ENCODE measurements around the gene TRA2A. TPM values are rescaled to one million over a fixed set of nuclear protein-coding genes. Genes with fewer than 3 reads are reported as not detected.

Gene TRA2A
- total RNA-seq, 2 donors from 2014 or later: 104 to 114 TPM

DNA sequence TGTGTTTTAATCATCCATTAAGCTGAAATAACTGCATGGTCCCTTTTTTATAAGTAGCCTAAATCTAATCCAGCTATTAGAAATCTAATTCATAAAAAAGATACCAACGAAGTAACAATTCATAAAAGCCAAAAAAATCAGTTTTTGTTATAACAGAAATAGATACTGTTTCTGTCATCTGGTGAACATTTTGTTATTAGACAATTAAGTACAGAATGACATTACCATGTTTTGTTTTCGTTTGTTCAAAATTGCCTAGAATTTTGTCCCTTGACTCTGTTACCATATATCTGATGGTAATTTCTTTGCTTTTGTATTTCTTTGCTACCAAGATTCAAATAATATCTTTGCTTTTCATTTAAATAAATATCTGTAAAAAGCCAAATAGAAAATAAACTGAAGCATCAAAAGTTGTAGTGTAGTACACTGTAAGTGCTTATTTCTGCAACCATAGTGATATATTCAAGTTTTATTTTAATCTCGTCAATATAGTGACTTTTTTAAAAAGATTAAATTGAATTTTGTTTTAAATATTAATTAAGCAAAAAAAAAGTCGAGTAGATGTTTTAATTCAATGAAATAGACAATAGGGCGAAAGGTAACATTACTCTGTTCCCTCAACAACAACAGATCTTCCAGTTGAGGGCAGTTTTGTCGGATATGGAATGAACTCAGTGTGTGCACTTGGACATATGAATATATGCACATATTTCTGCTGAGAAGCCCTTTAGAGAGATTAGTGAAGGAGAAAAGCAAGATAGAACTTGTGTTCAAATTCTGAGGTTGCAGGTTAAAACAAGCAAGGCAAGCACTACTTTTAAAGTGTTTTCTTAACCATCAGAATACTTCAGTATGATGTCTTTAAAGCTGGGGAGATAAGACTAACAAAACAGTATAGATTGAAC lies 53.6 kb downstream of the TRA2A start:
- Mint-ChIP-seq H3K27ac (no peak overlapping the region), H3K9me3 (no peaks in the 10 kb centered on the region), H3K27me3 (ENCODE audit: insufficient read depth) (no peaks in the 10 kb centered on the region), H3K4me1 (peaks cover 16% of the 10 kb centered on the region), H3K4me3 (no peak overlapping the region), H3K36me3 (ENCODE audit: low read depth) (no peaks in the 10 kb centered on the region)
- H3K27me3 ChIP-seq (ENCODE audit: control insufficient read depth, insufficient read depth, low read length, poor library complexity, severe bottlenecking): no peaks in the 10 kb centered on the region
- H3K36me3 ChIP-seq (ENCODE audit: control insufficient read depth, insufficient read depth, low read length): no peaks in the 10 kb centered on the region
- H3K4me1 ChIP-seq (ENCODE audit: control insufficient read depth, insufficient read depth, low read length): no peaks in the 10 kb centered on the region
- DNase-seq: no peak
- H3K9me3 ChIP-seq (ENCODE audit: control insufficient read depth, low read length): no peaks in the 10 kb centered on the region
- no peak overlapping the region for H3K4me3 ChIP-seq (ENCODE audit: low read length)
- WGBS, 2 experiments (ENCODE audit: insufficient coverage in 1 of 2, insufficient read length in 1 of 2): 85 to 100% methylated on average over 1 to 5 of the region's 6 CpGs
- H3K27ac ChIP-seq (ENCODE audit: low read depth, low read length): no peak overlapping the region
- TF ChIP-seq, protein P1, sequence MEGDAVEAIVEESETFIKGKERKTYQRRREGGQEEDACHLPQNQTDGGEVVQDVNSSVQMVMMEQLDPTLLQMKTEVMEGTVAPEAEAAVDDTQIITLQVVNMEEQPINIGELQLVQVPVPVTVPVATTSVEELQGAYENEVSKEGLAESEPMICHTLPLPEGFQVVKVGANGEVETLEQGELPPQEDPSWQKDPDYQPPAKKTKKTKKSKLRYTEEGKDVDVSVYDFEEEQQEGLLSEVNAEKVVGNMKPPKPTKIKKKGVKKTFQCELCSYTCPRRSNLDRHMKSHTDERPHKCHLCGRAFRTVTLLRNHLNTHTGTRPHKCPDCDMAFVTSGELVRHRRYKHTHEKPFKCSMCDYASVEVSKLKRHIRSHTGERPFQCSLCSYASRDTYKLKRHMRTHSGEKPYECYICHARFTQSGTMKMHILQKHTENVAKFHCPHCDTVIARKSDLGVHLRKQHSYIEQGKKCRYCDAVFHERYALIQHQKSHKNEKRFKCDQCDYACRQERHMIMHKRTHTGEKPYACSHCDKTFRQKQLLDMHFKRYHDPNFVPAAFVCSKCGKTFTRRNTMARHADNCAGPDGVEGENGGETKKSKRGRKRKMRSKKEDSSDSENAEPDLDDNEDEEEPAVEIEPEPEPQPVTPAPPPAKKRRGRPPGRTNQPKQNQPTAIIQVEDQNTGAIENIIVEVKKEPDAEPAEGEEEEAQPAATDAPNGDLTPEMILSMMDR (conservative IDR thresholded peaks at IDR 0.05): no peak
- no peak overlapping the region for H3K9ac ChIP-seq (ENCODE audit: extremely low read depth, low read length, poor library complexity, severe bottlenecking)

DNA sequence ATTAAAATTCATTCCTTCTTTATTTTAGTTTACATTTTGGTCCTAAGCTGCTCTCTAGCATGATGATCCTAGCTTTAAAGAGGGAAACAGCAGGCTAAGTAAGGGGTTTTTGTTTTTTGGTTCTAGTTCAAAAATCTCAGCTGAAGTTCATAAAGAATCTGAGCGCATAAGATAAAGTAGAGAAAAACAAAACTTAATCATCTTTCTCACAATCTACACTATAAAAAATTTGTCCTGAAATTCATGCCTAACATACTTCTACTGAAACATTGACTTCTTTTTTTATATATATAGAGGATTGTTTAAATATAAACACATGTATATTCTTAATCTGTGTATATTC lies 54.7 kb downstream of the TRA2A start:
- Mint-ChIP-seq H3K4me1 (peaks cover 22% of the 10 kb centered on the region), H3K27ac (no peak overlapping the region), H3K9me3 (no peaks in the 10 kb centered on the region), H3K27me3 (ENCODE audit: insufficient read depth) (no peaks in the 10 kb centered on the region), H3K36me3 (ENCODE audit: low read depth) (no peaks in the 10 kb centered on the region), H3K4me3 (peak overlapping the region; percentile 51)
- Histone ChIP-seq H3K4me1 (ENCODE audit: control insufficient read depth, insufficient read depth, low read length) (no peaks in the 10 kb centered on the region), H3K4me3 (ENCODE audit: low read length) (peak overlapping the region; percentile 99), H3K36me3 (ENCODE audit: control insufficient read depth, insufficient read depth, low read length) (no peaks in the 10 kb centered on the region), H3K9me3 (ENCODE audit: control insufficient read depth, low read length) (no peaks in the 10 kb centered on the region), H3K9ac (ENCODE audit: extremely low read depth, low read length, poor library complexity, severe bottlenecking) (no peak overlapping the region), H3K27ac (ENCODE audit: low read depth, low read length) (no peak overlapping the region), H3K27me3 (ENCODE audit: control insufficient read depth, insufficient read depth, low read length, poor library complexity, severe bottlenecking) (no peaks in the 10 kb centered on the region)
- DNase-seq: no peak
- WGBS, 2 experiments (ENCODE audit: insufficient coverage in 1 of 2, insufficient read length in 1 of 2): 100% methylated on average over 1 of the region's 1 CpG; no CpG with 5 or more reads in 1 of the 2 experiments
- TF ChIP-seq, protein P1 (conservative IDR thresholded peaks at IDR 0.05): no peak

DNA sequence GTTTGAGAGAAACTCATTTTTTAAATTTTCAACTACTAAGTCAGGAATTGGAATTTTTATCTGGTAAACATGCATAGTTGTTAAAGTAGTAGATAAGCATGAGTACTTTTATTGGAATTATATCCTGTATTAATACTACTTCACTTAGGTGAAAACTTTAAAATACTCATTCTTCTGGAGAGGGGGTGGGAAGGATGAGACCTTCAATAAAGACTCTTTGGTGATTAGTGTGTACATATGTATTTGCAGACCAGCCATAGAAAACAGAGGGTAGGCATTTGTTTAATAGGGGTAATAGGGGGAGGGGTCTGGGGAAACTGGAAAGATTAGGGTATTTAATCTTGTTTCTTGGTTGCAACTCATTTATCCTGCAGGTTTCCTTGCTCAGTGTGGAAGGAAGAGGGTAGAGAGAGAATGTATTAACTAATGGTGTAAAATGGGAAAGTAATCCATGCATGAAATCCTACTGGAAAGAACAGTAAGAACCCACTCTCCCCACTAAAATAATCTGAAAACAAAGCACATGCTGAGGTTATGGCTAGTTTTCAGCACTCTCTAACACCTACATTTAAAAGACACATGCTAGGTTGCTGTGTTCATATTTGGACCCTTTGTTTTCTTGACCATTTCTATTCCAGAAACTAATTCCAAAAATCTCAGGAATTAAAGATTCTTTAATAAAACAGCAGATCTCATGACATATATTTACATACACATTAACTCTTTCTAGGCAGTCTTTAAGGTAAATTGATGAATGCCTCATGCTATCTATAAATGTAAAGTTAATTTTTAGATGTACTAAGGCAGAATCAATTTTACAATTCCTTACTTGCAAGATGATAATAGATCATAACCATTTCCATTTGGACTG lies 55.3 kb downstream of the TRA2A start:
- Mint-ChIP-seq H3K27me3 (ENCODE audit: insufficient read depth) (no peaks in the 10 kb centered on the region), H3K4me3 (peak overlapping the region; percentile 51), H3K36me3 (ENCODE audit: low read depth) (no peaks in the 10 kb centered on the region), H3K4me1 (peaks cover 22% of the 10 kb centered on the region), H3K27ac (peak overlapping the region; percentile 77), H3K9me3 (no peaks in the 10 kb centered on the region)
- Histone ChIP-seq H3K27ac (ENCODE audit: low read depth, low read length) (peak overlapping the region; percentile 24), H3K4me3 (ENCODE audit: low read length) (peak overlapping the region; percentile 99), H3K9ac (ENCODE audit: extremely low read depth, low read length, poor library complexity, severe bottlenecking) (peak overlapping the region; percentile 63), H3K36me3 (ENCODE audit: control insufficient read depth, insufficient read depth, low read length) (no peaks in the 10 kb centered on the region), H3K27me3 (ENCODE audit: control insufficient read depth, insufficient read depth, low read length, poor library complexity, severe bottlenecking) (no peaks in the 10 kb centered on the region), H3K4me1 (ENCODE audit: control insufficient read depth, insufficient read depth, low read length) (no peaks in the 10 kb centered on the region), H3K9me3 (ENCODE audit: control insufficient read depth, low read length) (no peaks in the 10 kb centered on the region)
- TF ChIP-seq, protein P1 (conservative IDR thresholded peaks at IDR 0.05): no peak
- no peak for DNase-seq

Data from endodermal cell (in vitro differentiated cells).